Peyer's patch (tissue), 4 donors: ENCODE results near the gene OR2F1.
"Not testable (repeated sequence)": the region's sequence is repeated elsewhere in the genome, so short reads cannot be mapped to it uniquely, and the experiment has no call there.

Experiments
- CTCF ChIP-seq, 6 experiments: fragments of 450-650 bp in 4 of 6; fragments of 200-600 bp in 2 of 6; sonication (generic) in 1 of 6; IDR thresholded peaks; one replicate each; pipeline ENCODE4 v1.5.1; 2017 to 2019; ENCODE audit warnings: antibody characterized with exemption in 6 of 6, mild to moderate bottlenecking in 3 of 6, moderate library complexity in 1 of 6
- POLR2A ChIP-seq, 2 donors: fragments of 450-650 bp; IDR thresholded peaks; one replicate each; pipeline ENCODE4 v1.5.1; 2017; ENCODE audit warnings: antibody characterized with exemption in 2 of 2, mild to moderate bottlenecking in 2 of 2, moderate library complexity in 2 of 2

DNA sequence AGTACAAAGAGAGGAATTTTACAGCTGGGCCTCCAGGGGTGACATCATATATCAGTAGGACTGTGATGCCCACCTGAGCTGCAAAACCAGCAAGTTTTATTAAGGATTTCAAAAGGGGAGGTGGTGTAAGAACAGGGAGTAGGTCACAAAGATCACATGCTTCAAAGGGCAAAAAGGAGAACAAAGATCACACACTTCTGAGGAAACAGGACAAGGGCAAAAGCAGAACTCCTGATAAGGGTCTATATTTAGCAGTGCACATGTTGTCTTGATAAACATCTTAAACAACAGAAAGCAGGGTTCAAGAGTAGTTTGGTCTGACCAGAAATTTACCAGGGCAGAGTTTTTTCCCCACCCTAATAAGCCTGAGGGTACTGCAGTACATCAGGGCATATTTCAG is 55.4 kb downstream of the OR2F1 start:
- not testable (repeated sequence) for TF ChIP-seq POLR2A, CTCF (IDR thresholded peaks at IDR 0.05)
